Ramos (cell line): ENCODE measurements around the gene RNFT2.

Experiments used
- in situ Hi-C: fragments of 300-500 bp; cut with MboI; formaldehyde crosslinking; loops from one replicate; pipeline ENCODE4 v1.14.3; 2022; ENCODE audit warnings: low sequenced_read_pairs; ENCODE audit not compliant: unreplicated experiment

The RNFT2 gene

GRCh38 chr12:116737774-116738657, at the start of gene RNFT2, which contains the start of gene SPRING1:
RNFT2 (plus strand) TSS chr12:116738315; CDS start chr12:116740498, 2,183 bp downstream.
SPRING1 (minus strand) TSS chr12:116738069; CDS start chr12:116737900, 169 bp downstream.
- in situ Hi-C loops: no loop called here

GRCh38 chr12:116689521-116689920, 48.6 kb upstream of the RNFT2 start:
- in situ Hi-C loops: no loop called here

GRCh38 chr12:116689979-116690744, 48.0 kb upstream of the RNFT2 start:
- in situ Hi-C loops: no loop called here

GRCh38 chr12:116691205-116691604, 46.9 kb upstream of the RNFT2 start:
- in situ Hi-C loops: no loop called here

GRCh38 chr12:116691636-116692035, 46.5 kb upstream of the RNFT2 start:
- in situ Hi-C loops: no loop called here

- in situ Hi-C loops: no loop called here
Observed at GRCh38 chr12:116692605-116693004, 45.5 kb upstream of the RNFT2 start.

GRCh38 chr12:116693286-116694227, 44.6 kb upstream of the RNFT2 start:
- in situ Hi-C loops: no loop called here

- in situ Hi-C loops: no loop called here
Observed at GRCh38 chr12:116694653-116695463, 43.3 kb upstream of the RNFT2 start.

GRCh38 chr12:116695464-116695725, 42.7 kb upstream of the RNFT2 start:
- in situ Hi-C loops: no loop called here

GRCh38 chr12:116697305-116697704, 40.8 kb upstream of the RNFT2 start:
- in situ Hi-C loops: no loop called here

- in situ Hi-C loops: no loop called here
Observed at GRCh38 chr12:116697716-116698115, 40.4 kb upstream of the RNFT2 start.

- in situ Hi-C loops: no loop called here
Observed at GRCh38 chr12:116698116-116698515, 40.0 kb upstream of the RNFT2 start.

- in situ Hi-C loops: no loop called here
Observed at GRCh38 chr12:116698554-116699075, 39.5 kb upstream of the RNFT2 start.

GRCh38 chr12:116700066-116700465, 38.0 kb upstream of the RNFT2 start:
- in situ Hi-C loops: loop anchor here (5.0 to 10.0 kb wide), 3 partner anchors 185 to 417 kb away; partner anchors contain the start of gene HRK

GRCh38 chr12:116701432-116701831, 36.7 kb upstream of the RNFT2 start:
- in situ Hi-C loops: loop anchor here (5.0 to 10.0 kb wide), 3 partner anchors 183 to 416 kb away; partner anchors contain the start of gene HRK

- in situ Hi-C loops: loop anchor here (5.0 to 10.0 kb wide), 3 partner anchors 181 to 414 kb away; partner anchors contain the start of gene HRK
Observed at GRCh38 chr12:116703214-116703795, 34.8 kb upstream of the RNFT2 start.

GRCh38 chr12:116707751-116708150, 30.4 kb upstream of the RNFT2 start:
- in situ Hi-C loops: loop anchor here (10.0 kb wide), 2 partner anchors 177 to 317 kb away; partner anchors contain the start of gene HRK
